Measurements from ENCODE around the gene ADGRV1.

Gene ADGRV1

DNA sequence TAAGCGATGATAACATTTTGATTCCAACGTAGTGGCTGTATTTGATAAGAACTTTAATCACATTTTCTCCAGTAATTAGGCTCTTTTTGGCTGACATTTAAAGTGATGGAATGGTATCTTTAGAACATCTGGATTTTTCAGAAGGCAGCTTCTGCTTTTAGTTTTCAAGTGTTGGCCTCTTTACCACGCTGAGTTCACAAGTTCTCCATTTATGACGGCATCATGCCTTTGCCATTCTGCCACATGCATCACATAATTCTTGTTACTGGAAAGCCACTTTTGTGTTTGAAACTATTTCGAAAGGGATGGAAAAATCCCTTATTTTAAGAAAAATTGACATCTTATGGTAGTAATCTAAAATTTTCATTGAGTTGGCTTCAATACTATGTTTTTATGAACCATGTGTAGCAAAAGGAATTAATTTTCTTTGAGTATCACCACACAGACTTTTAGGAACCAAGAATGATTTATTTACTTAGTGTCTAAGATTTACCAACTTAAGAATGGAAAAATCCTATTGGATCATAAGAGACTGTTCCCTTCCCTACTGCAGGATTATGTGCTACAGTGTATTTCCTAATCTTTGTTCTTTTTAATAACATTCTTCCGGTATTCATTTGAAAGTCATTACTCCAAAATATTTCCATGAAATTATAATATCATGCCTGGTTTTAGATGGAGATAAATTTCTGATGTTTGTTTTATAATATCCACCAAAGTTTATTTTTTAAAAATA is 344.2 kb downstream of the ADGRV1 start:
- H3K4me2 ChIP-seq (ENCODE audit: low read depth, low read length, poor library complexity, severe bottlenecking), result no peak overlapping the region
- no peaks in the 10 kb centered on the region for H3K4me1 ChIP-seq (ENCODE audit: insufficient read depth, low read length, poor library complexity, severe bottlenecking)
- H4K20me1 ChIP-seq (ENCODE audit: insufficient read depth, low read length, poor library complexity, severe bottlenecking), result no peaks in the 10 kb centered on the region
- H3K9ac ChIP-seq (ENCODE audit: low read depth, low read length, poor library complexity, severe bottlenecking), result no peak overlapping the region
- H3K36me3 ChIP-seq (ENCODE audit: insufficient read depth, low read length), result no peaks in the 10 kb centered on the region
- no peaks in the 10 kb centered on the region for H3K79me2 ChIP-seq (ENCODE audit: insufficient read depth, low read length)
- TF ChIP-seq, protein P1, sequence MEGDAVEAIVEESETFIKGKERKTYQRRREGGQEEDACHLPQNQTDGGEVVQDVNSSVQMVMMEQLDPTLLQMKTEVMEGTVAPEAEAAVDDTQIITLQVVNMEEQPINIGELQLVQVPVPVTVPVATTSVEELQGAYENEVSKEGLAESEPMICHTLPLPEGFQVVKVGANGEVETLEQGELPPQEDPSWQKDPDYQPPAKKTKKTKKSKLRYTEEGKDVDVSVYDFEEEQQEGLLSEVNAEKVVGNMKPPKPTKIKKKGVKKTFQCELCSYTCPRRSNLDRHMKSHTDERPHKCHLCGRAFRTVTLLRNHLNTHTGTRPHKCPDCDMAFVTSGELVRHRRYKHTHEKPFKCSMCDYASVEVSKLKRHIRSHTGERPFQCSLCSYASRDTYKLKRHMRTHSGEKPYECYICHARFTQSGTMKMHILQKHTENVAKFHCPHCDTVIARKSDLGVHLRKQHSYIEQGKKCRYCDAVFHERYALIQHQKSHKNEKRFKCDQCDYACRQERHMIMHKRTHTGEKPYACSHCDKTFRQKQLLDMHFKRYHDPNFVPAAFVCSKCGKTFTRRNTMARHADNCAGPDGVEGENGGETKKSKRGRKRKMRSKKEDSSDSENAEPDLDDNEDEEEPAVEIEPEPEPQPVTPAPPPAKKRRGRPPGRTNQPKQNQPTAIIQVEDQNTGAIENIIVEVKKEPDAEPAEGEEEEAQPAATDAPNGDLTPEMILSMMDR (conservative IDR thresholded peaks at IDR 0.05; ENCODE audit: low read length), result no peak
- TF ChIP-seq EZH2phosphoT487 (IDR thresholded peaks at IDR 0.05; ENCODE audit: borderline replicate concordance), result no peak
- H3F3A ChIP-seq (ENCODE audit: low read depth), result no peaks in the 10 kb centered on the region
- H3K9me2 ChIP-seq (replicated peaks; ENCODE audit: low read depth, low read length), result no peaks in the 10 kb centered on the region
- no peaks in the 10 kb centered on the region for H3K9me3 ChIP-seq (ENCODE audit: insufficient read depth, low read depth, low read length)
- H3K4me3 ChIP-seq (ENCODE audit: low read length, poor library complexity, severe bottlenecking), result no peak overlapping the region
- no peak overlapping the region for H2AFZ ChIP-seq (ENCODE audit: low read length)
- no peaks in the 10 kb centered on the region for H3K27me3 ChIP-seq (ENCODE audit: insufficient read depth, low read length, poor library complexity, severe bottlenecking)

DNA sequence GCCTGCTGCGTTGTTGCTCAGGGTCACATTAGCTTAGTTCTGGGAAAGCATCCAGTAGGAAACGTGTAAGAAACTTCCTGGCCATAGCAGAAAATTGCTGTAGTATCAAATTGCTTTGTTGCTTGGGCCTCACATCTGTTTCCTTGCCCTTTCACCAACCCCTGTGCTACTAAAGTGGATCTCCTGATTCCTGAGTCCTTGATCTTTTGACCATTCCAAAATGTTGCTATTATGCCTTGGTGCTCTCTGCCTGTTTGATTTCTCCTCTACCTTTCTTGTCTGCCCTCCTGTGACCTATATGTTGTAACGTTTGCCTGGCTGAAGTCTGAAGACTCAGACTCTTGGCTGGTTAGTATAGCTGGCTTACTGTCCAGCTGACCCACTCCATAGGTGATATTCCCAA is 350.5 kb downstream of the ADGRV1 start:
- Histone ChIP-seq H4K20me1 (ENCODE audit: insufficient read depth, low read length, poor library complexity, severe bottlenecking) (no peaks in the 10 kb centered on the region), H3K4me2 (ENCODE audit: low read depth, low read length, poor library complexity, severe bottlenecking) (no peak overlapping the region)

DNA sequence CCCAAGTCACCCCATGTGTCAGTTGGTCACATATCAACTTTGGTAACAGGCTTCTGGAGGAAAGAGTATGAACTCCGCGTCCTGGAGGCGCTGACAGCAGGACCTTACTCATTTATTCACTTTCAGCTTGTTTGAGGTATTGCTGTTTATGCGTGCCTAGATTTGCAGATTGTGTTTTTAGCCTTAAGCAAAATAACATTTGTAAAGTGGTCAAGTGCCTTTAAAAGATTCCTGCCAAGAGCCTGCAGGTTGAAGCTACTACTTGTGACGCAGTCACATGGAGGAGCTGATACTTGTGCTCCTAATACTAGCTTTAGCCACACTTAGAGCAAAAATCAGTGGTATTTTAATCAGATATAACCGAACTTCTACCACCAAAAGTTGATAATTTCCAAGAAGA is 351.3 kb downstream of the ADGRV1 start:
- H3K4me3 ChIP-seq (ENCODE audit: low read length, poor library complexity, severe bottlenecking), result no peak overlapping the region
- no peak overlapping the region for H3K9ac ChIP-seq (ENCODE audit: low read depth, low read length, poor library complexity, severe bottlenecking)
- H3K9me3 ChIP-seq (ENCODE audit: insufficient read depth, low read depth, low read length), result no peaks in the 10 kb centered on the region
- no peaks in the 10 kb centered on the region for H3K36me3 ChIP-seq (ENCODE audit: insufficient read depth, low read length)
- no peak overlapping the region for H2AFZ ChIP-seq (ENCODE audit: low read length)
- no peaks in the 10 kb centered on the region for H3F3A ChIP-seq (ENCODE audit: low read depth)
- TF ChIP-seq, protein P1 (conservative IDR thresholded peaks at IDR 0.05; ENCODE audit: low read length), result no peak
- no peak for TF ChIP-seq EZH2phosphoT487 (IDR thresholded peaks at IDR 0.05; ENCODE audit: borderline replicate concordance)
- H3K4me2 ChIP-seq (ENCODE audit: low read depth, low read length, poor library complexity, severe bottlenecking), result no peak overlapping the region
- no peaks in the 10 kb centered on the region for H3K9me2 ChIP-seq (replicated peaks; ENCODE audit: low read depth, low read length)
- H4K20me1 ChIP-seq (ENCODE audit: insufficient read depth, low read length, poor library complexity, severe bottlenecking), result no peaks in the 10 kb centered on the region
- H3K27me3 ChIP-seq (ENCODE audit: insufficient read depth, low read length, poor library complexity, severe bottlenecking), result no peaks in the 10 kb centered on the region
- H3K79me2 ChIP-seq (ENCODE audit: insufficient read depth, low read length), result no peaks in the 10 kb centered on the region
- H3K4me1 ChIP-seq (ENCODE audit: insufficient read depth, low read length, poor library complexity, severe bottlenecking), result no peaks in the 10 kb centered on the region

More for the DNA sequence above, 350.5 kb downstream of the ADGRV1 start:
- H3K9me3 ChIP-seq (ENCODE audit: insufficient read depth, low read depth, low read length), result no peaks in the 10 kb centered on the region
- H3K79me2 ChIP-seq (ENCODE audit: insufficient read depth, low read length), result no peaks in the 10 kb centered on the region
- H3K9ac ChIP-seq (ENCODE audit: low read depth, low read length, poor library complexity, severe bottlenecking), result no peak overlapping the region
- H3K9me2 ChIP-seq (replicated peaks; ENCODE audit: low read depth, low read length), result no peaks in the 10 kb centered on the region
- no peak overlapping the region for H2AFZ ChIP-seq (ENCODE audit: low read length)
- H3K27me3 ChIP-seq (ENCODE audit: insufficient read depth, low read length, poor library complexity, severe bottlenecking), result no peaks in the 10 kb centered on the region
- H3K4me3 ChIP-seq (ENCODE audit: low read length, poor library complexity, severe bottlenecking), result no peak overlapping the region
- H3K4me1 ChIP-seq (ENCODE audit: insufficient read depth, low read length, poor library complexity, severe bottlenecking), result no peaks in the 10 kb centered on the region
- TF ChIP-seq EZH2phosphoT487 (IDR thresholded peaks at IDR 0.05; ENCODE audit: borderline replicate concordance), result no peak
- TF ChIP-seq, protein P1 (conservative IDR thresholded peaks at IDR 0.05; ENCODE audit: low read length), result no peak
- H3F3A ChIP-seq (ENCODE audit: low read depth), result no peaks in the 10 kb centered on the region
- H3K36me3 ChIP-seq (ENCODE audit: insufficient read depth, low read length), result no peaks in the 10 kb centered on the region

Measured in Loucy (cell line).